HG03066 (cell line): ENCODE measurements around the gene CFAP97.
"Not testable (repeated sequence)": the region's sequence is repeated elsewhere in the genome, so short reads cannot be mapped to it uniquely, and the experiment has no call there.

Experiments used
- ATAC-seq: cut with Tn5 transposase; IDR thresholded peaks from one replicate; pipeline ENCODE4 v1.9.1; 2021; ENCODE audit warnings: low read depth; ENCODE audit not compliant: unreplicated experiment

Gene CFAP97

GRCh38 chr4:185203486-185204237 is at the start of gene CFAP97:
CFAP97 (minus strand) TSS chr4:185204000; CDS start chr4:185191196, 12,804 bp downstream.
- ATAC-seq, result peak; percentile 70

GRCh38 chr4:185249105-185249504 is 45.3 kb upstream of the CFAP97 start:
- no peak for ATAC-seq

GRCh38 chr4:185248393-185249039 is 44.7 kb upstream of the CFAP97 start:
- no peak for ATAC-seq

- ATAC-seq, result no peak
Observed at GRCh38 chr4:185247151-185247550, 43.4 kb upstream of the CFAP97 start.

- no peak for ATAC-seq
Observed at GRCh38 chr4:185246453-185246852, 42.7 kb upstream of the CFAP97 start.

GRCh38 chr4:185244763-185245162 is 41.0 kb upstream of the CFAP97 start:
- ATAC-seq, result no peak

GRCh38 chr4:185243879-185244278 is 40.1 kb upstream of the CFAP97 start:
- ATAC-seq, result no peak

- ATAC-seq, result no peak
Observed at GRCh38 chr4:185242749-185243533, 39.1 kb upstream of the CFAP97 start.

- ATAC-seq, result not testable (repeated sequence)
Observed at GRCh38 chr4:185240486-185240885, 36.7 kb upstream of the CFAP97 start.

- no peak for ATAC-seq
Observed at GRCh38 chr4:185238750-185239149, 35.0 kb upstream of the CFAP97 start.

GRCh38 chr4:185238215-185238681 is 34.4 kb upstream of the CFAP97 start:
- ATAC-seq, result no peak

GRCh38 chr4:185237175-185237574 is 33.4 kb upstream of the CFAP97 start:
- no peak for ATAC-seq

GRCh38 chr4:185235843-185236503 is 32.2 kb upstream of the CFAP97 start:
- no peak for ATAC-seq

- ATAC-seq, result no peak
Observed at GRCh38 chr4:185235119-185235842, 31.5 kb upstream of the CFAP97 start.

GRCh38 chr4:185232370-185232769 is 28.6 kb upstream of the CFAP97 start:
- no peak for ATAC-seq

GRCh38 chr4:185229021-185229818 is 25.4 kb upstream of the CFAP97 start:
- ATAC-seq, result no peak

GRCh38 chr4:185227713-185228278 is 24.0 kb upstream of the CFAP97 start:
- ATAC-seq, result no peak

GRCh38 chr4:185227131-185227551 is 23.3 kb upstream of the CFAP97 start:
- no peak for ATAC-seq

GRCh38 chr4:185225940-185226339 is 22.1 kb upstream of the CFAP97 start:
- ATAC-seq, result no peak
